Activated T-cell treated with anti-CD3 and anti-CD28 coated beads for 48 hours (primary cell): Measurements from ENCODE around the gene ZBTB7C.

Experiments
- DNase-seq: peaks from one replicate; pipeline ENCODE4 v3.0.0-alpha.2; 2020; ENCODE audit warnings: low read depth

ZBTB7C gene

GRCh38 chr18:48215876-48216638 is 193.1 kb downstream of the ZBTB7C start:
- DNase-seq = no peak

GRCh38 chr18:48213791-48214190 is 195.4 kb downstream of the ZBTB7C start:
- no peak for DNase-seq

GRCh38 chr18:48208432-48209140 is 200.6 kb downstream of the ZBTB7C start:
- DNase-seq = no peak

GRCh38 chr18:48207733-48208132 is 201.4 kb downstream of the ZBTB7C start:
- DNase-seq = no peak

- no peak for DNase-seq
Observed at GRCh38 chr18:48206887-48207286, 202.3 kb downstream of the ZBTB7C start.

- DNase-seq = no peak
Observed at GRCh38 chr18:48203961-48204666, 205.1 kb downstream of the ZBTB7C start.

GRCh38 chr18:48203288-48203945 is 205.8 kb downstream of the ZBTB7C start:
- no peak for DNase-seq

- no peak for DNase-seq
Observed at GRCh38 chr18:48202350-48203260, 206.6 kb downstream of the ZBTB7C start.

GRCh38 chr18:48202006-48202348 is 207.2 kb downstream of the ZBTB7C start:
- DNase-seq = no peak

- DNase-seq = no peak
Observed at GRCh38 chr18:48201337-48202005, 207.7 kb downstream of the ZBTB7C start.

GRCh38 chr18:48200631-48201336 is 208.4 kb downstream of the ZBTB7C start:
- no peak for DNase-seq

- no peak for DNase-seq
Observed at GRCh38 chr18:48199399-48199798, 209.8 kb downstream of the ZBTB7C start.

GRCh38 chr18:48197819-48198218 is 211.4 kb downstream of the ZBTB7C start:
- no peak for DNase-seq

GRCh38 chr18:48195787-48196186 is 213.4 kb downstream of the ZBTB7C start:
- DNase-seq = no peak

GRCh38 chr18:48194591-48195181 is 214.5 kb downstream of the ZBTB7C start:
- no peak for DNase-seq

GRCh38 chr18:48193521-48194492 is 215.4 kb downstream of the ZBTB7C start:
- DNase-seq = no peak

- no peak for DNase-seq
Observed at GRCh38 chr18:48192542-48192941, 216.6 kb downstream of the ZBTB7C start.

- DNase-seq = no peak
Observed at GRCh38 chr18:48191494-48191893, 217.7 kb downstream of the ZBTB7C start.

GRCh38 chr18:48190994-48191393 is 218.2 kb downstream of the ZBTB7C start:
- no peak for DNase-seq
